ENCODE measurements around the gene DDR2.
A peak's percentile ranks its signal among the peaks of the same experiment; 100 is the strongest.

DNA sequence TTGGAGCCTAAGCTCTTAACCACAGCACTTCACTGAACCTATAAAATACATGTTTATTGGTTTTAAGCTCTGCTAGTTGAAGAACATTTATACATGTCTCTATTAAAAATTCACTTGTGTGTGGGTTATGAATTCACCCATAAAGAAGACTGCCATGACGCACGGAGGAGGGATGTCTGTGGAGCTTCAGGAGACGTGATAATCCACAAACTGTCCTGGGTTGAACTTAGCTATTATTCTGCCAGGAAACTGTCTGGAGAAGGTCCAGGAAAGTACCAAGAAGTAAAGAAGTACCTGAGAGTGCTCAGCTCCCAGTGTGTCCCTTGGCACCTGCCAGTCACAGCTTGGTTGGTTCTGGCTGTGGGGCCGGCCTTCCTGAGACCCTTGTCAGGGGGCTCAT, 56.3 kb downstream of the DDR2 start:
- TF ChIP-seq CTCF (IDR thresholded peaks at IDR 0.05) (no peak), POLR2A (IDR thresholded peaks at IDR 0.05) (no peak), EP300 (IDR thresholded peaks at IDR 0.05) (peak; percentile 90), POLR2AphosphoS5 (IDR thresholded peaks at IDR 0.05) (peak in 2 of 3 donors; percentile 44 to 52)
